Osteoblast (primary cell): ENCODE measurements around the gene VTI1A. TPM values are rescaled to one million over a fixed set of nuclear protein-coding genes. Genes with fewer than 3 reads are reported as not detected.

ENCODE experiments used
- DNase-seq: peaks from one replicate; pipeline ENCODE4 v3.0.0; 2011; ENCODE audit warnings: low spot score, mixed read lengths; ENCODE audit not compliant: insufficient read length; ENCODE audit errors: missing footprints
- H2AFZ ChIP-seq: 2 replicates; pipeline ENCODE4 v1.6.0; 2011; ENCODE audit warnings: mild to moderate bottlenecking, low read length
- H3K27ac ChIP-seq: 2 replicates; pipeline ENCODE4 v1.5.1; 2011; ENCODE audit warnings: mild to moderate bottlenecking, low read depth, low read length, moderate library complexity
- H3K27me3 ChIP-seq: 2 replicates; pipeline ENCODE4 v1.6.0; 2012; ENCODE audit warnings: mild to moderate bottlenecking, control low read depth, inconsistent platforms, low read length, moderate library complexity; ENCODE audit not compliant: insufficient read depth
- H3K36me3 ChIP-seq: 2 replicates; pipeline ENCODE4 v1.5.1; 2011; ENCODE audit warnings: mild to moderate bottlenecking, low read length, control low read depth, moderate library complexity; ENCODE audit not compliant: insufficient read depth
- H3K4me1 ChIP-seq: 2 replicates; pipeline ENCODE4 v1.5.1; 2011; ENCODE audit warnings: mild to moderate bottlenecking, low read length, control low read depth, moderate library complexity; ENCODE audit not compliant: insufficient read depth
- H3K4me2 ChIP-seq: 2 replicates; pipeline ENCODE4 v1.6.0; 2011; ENCODE audit warnings: mild to moderate bottlenecking, low read length; ENCODE audit not compliant: insufficient read depth
- H3K4me3 ChIP-seq: fragments of 200-600 bp; sonication (generic); 3 replicates; pipeline ENCODE4 v1.5.1; 2012; ENCODE audit warnings: mild to moderate bottlenecking, low read length, inconsistent platforms; ENCODE audit not compliant: insufficient read depth
- H3K79me2 ChIP-seq: 2 replicates; pipeline ENCODE4 v1.6.0; 2012; ENCODE audit warnings: mild to moderate bottlenecking, low read length, control low read depth, inconsistent platforms; ENCODE audit not compliant: insufficient read depth
- H3K9me3 ChIP-seq: 2 replicates; pipeline ENCODE4 v1.5.1; 2011; ENCODE audit warnings: low read depth, low read length, control low read depth
- H4K20me1 ChIP-seq: 2 replicates; pipeline ENCODE4 v1.6.0; 2012; ENCODE audit warnings: mild to moderate bottlenecking, low read length, control low read depth; ENCODE audit not compliant: insufficient read depth
- CTCF ChIP-seq: IDR thresholded peaks from 2 replicates; pipeline ENCODE4 v1.5.1; 2011; ENCODE audit warnings: mild to moderate bottlenecking, low read depth, low read length, moderate library complexity; ENCODE audit errors: extremely low read depth
- total RNA-seq: library from RNA; depleted of rRNA; stranded (reverse); fragments of >200 nt; gene quantifications from 2 replicates; pipeline ENCODE4 v1.2.3, GENCODE V29; 2012

VTI1A gene
- total RNA-seq, 1 donor, result 34.7 TPM

DNA sequence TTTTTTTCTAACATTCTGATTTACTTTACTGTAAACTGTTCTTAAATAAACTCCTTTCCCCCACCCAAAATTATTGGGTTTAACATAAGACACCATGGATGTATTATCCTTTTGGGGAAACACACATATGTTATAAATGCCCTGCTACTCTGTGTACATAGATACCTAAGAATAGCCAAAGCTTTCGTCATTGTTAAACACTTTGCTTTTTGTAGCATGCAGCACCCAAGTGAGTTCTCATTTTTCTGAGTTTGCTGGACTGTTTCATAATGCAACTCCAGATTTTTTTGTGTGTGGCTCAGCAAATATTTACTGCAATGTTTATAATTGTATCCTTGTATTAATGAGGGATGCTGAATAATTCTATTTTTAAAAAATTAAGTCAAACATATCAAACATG lies 86.9 kb downstream of the VTI1A start:
- DNase-seq, result no peak
- Histone ChIP-seq H3K4me2 (no peak overlapping the region), H2AFZ (no peak overlapping the region), H4K20me1 (no peaks in the 10 kb centered on the region), H3K4me1 (no peaks in the 10 kb centered on the region), H3K36me3 (no peaks in the 10 kb centered on the region), H3K27ac (no peak overlapping the region), H3K9me3 (no peaks in the 10 kb centered on the region), H3K4me3 (no peak overlapping the region), H3K27me3 (no peaks in the 10 kb centered on the region), H3K79me2 (no peaks in the 10 kb centered on the region)
- no peak for TF ChIP-seq CTCF

GRCh38 chr10:112535531-112535951 lies 88.5 kb downstream of the VTI1A start:
- H3K79me2 ChIP-seq, result no peaks in the 10 kb centered on the region
- no peaks in the 10 kb centered on the region for H3K4me1 ChIP-seq
- no peaks in the 10 kb centered on the region for H3K36me3 ChIP-seq
- no peak for TF ChIP-seq CTCF
- no peaks in the 10 kb centered on the region for H4K20me1 ChIP-seq
- DNase-seq, result peak; percentile 57
- H3K9me3 ChIP-seq, result no peaks in the 10 kb centered on the region
- no peaks in the 10 kb centered on the region for H3K27me3 ChIP-seq
- H3K4me2 ChIP-seq, result peak overlapping the region; percentile 35
- peak overlapping the region; percentile 50 for H2AFZ ChIP-seq
- no peak overlapping the region for H3K4me3 ChIP-seq
- no peak overlapping the region for H3K27ac ChIP-seq

GRCh38 chr10:112536663-112537062 lies 89.6 kb downstream of the VTI1A start:
- Histone ChIP-seq H3K4me2 (no peak overlapping the region), H3K36me3 (no peaks in the 10 kb centered on the region), H4K20me1 (no peaks in the 10 kb centered on the region), H3K27ac (no peak overlapping the region), H2AFZ (no peak overlapping the region), H3K79me2 (no peaks in the 10 kb centered on the region), H3K4me1 (no peaks in the 10 kb centered on the region), H3K9me3 (no peaks in the 10 kb centered on the region), H3K27me3 (no peaks in the 10 kb centered on the region), H3K4me3 (no peak overlapping the region)
- TF ChIP-seq CTCF, result no peak
- no peak for DNase-seq

DNA sequence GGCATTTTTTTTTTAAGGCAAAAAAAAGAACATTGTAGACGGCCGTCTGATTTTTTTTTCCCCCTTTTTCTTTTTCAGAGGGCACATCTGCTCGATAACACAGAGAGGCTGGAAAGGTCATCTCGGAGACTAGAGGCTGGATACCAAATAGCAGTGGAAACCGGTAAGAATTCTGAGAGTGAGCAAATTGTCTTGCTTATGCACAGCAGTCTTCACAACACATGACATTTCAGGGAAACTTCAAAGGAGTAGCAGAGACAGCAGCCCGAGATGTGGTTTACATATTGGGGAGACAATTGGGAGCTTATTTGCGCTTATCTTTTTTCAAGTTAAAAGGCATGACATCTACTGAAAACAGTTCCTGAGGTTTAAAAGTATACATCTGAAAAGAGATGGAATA lies 91.2 kb downstream of the VTI1A start:
- TF ChIP-seq CTCF, result no peak
- DNase-seq, result no peak
- Histone ChIP-seq H3K79me2 (no peaks in the 10 kb centered on the region), H3K27me3 (no peaks in the 10 kb centered on the region), H3K4me2 (no peak overlapping the region), H3K36me3 (no peaks in the 10 kb centered on the region), H3K9me3 (no peaks in the 10 kb centered on the region), H3K27ac (no peak overlapping the region), H3K4me1 (no peaks in the 10 kb centered on the region), H3K4me3 (no peak overlapping the region), H2AFZ (no peak overlapping the region), H4K20me1 (no peaks in the 10 kb centered on the region)
